Astrocyte (in vitro differentiated cells and primary cell): ENCODE measurements around the gene ZNF480. TPM values are rescaled to one million over a fixed set of nuclear protein-coding genes. Genes with fewer than 3 reads are reported as not detected.

Experiments used
- DNase-seq: peaks from one replicate; pipeline ENCODE4 v3.0.0-alpha.2; 2010; ENCODE audit warnings: low read depth
- FAIRE-seq: peaks from 2 replicates; lab custom pipeline; 2011; peaks lifted over from hg19 to GRCh38; lab: Jason Lieb, UNC
- H2AFZ ChIP-seq: 2 replicates; pipeline ENCODE4 v1.6.0; 2012; ENCODE audit warnings: low read depth, low read length, inconsistent platforms
- H3K27ac ChIP-seq: 2 replicates; pipeline ENCODE4 v1.5.1; 2011; ENCODE audit warnings: low read depth, low read length, inconsistent platforms
- H3K27me3 ChIP-seq: 2 replicates; pipeline ENCODE4 v1.6.0; 2011; ENCODE audit warnings: low read length, inconsistent platforms; ENCODE audit not compliant: insufficient read depth
- H3K36me3 ChIP-seq: 2 replicates; pipeline ENCODE4 v1.5.1; 2011; ENCODE audit warnings: low read length, inconsistent platforms; ENCODE audit not compliant: insufficient read depth
- H3K4me1 ChIP-seq: 2 replicates; pipeline ENCODE4 v1.5.1; 2011; ENCODE audit warnings: low read length, inconsistent platforms; ENCODE audit not compliant: insufficient read depth
- H3K4me2 ChIP-seq: 2 replicates; pipeline ENCODE4 v1.6.0; 2012; ENCODE audit warnings: low read length, inconsistent platforms
- H3K4me3 ChIP-seq: 2 replicates; pipeline ENCODE4 v1.5.1; 2011; ENCODE audit warnings: low read depth, mild to moderate bottlenecking, low read length, inconsistent platforms; ENCODE audit not compliant: insufficient read depth
- H3K79me2 ChIP-seq: 2 replicates; pipeline ENCODE4 v1.6.0; 2012; ENCODE audit warnings: mild to moderate bottlenecking, low read length, inconsistent platforms; ENCODE audit not compliant: insufficient read depth
- H3K9ac ChIP-seq: 2 replicates; pipeline ENCODE4 v1.6.0; 2012; ENCODE audit warnings: mild to moderate bottlenecking, low read length, inconsistent platforms
- H3K9me3 ChIP-seq: 2 replicates; pipeline ENCODE4 v1.5.1; 2012; ENCODE audit warnings: low read depth, mild to moderate bottlenecking, low read length, inconsistent platforms; ENCODE audit not compliant: insufficient read depth
- H4K20me1 ChIP-seq: 2 replicates; pipeline ENCODE4 v1.6.0; 2012; ENCODE audit warnings: low read length, inconsistent platforms; ENCODE audit not compliant: insufficient read depth
- H3K27ac Mint-ChIP-seq: one replicate; pipeline ENCODE4 v1.8.0; 2021; ENCODE audit warnings: mild to moderate bottlenecking, mixed read lengths; ENCODE audit not compliant: unreplicated experiment
- H3K27me3 Mint-ChIP-seq: one replicate; pipeline ENCODE4 v1.8.0; 2021; ENCODE audit warnings: low read depth, mixed read lengths; ENCODE audit not compliant: unreplicated experiment
- H3K36me3 Mint-ChIP-seq: one replicate; pipeline ENCODE4 v1.8.0; 2021; ENCODE audit warnings: low read depth, mixed read lengths; ENCODE audit not compliant: unreplicated experiment
- H3K4me1 Mint-ChIP-seq: one replicate; pipeline ENCODE4 v1.8.0; 2021; ENCODE audit warnings: low read depth, mixed read lengths; ENCODE audit not compliant: unreplicated experiment
- H3K4me3 Mint-ChIP-seq: one replicate; pipeline ENCODE4 v1.8.0; 2021; ENCODE audit warnings: mild to moderate bottlenecking, moderate library complexity, mixed read lengths; ENCODE audit not compliant: unreplicated experiment
- H3K9me3 Mint-ChIP-seq: one replicate; pipeline ENCODE4 v1.8.0; 2021; ENCODE audit warnings: mild to moderate bottlenecking, mixed read lengths; ENCODE audit not compliant: unreplicated experiment
- CTCF ChIP-seq: IDR thresholded peaks from 2 replicates; pipeline ENCODE4 v1.5.1; 2011; ENCODE audit warnings: low read depth, mild to moderate bottlenecking, inconsistent platforms, low read length, moderate library complexity; ENCODE audit not compliant: insufficient read depth
- EZH2 ChIP-seq: IDR thresholded peaks from 2 replicates; pipeline ENCODE4 v1.6.1; 2012; ENCODE audit warnings: mild to moderate bottlenecking, low read length, inconsistent platforms; ENCODE audit not compliant: insufficient read depth
- total RNA-seq: library from RNA; stranded (reverse); gene quantifications from 2 replicates; pipeline ENCODE4 v1.2.1, GENCODE V29; 2021

Gene ZNF480
- total RNA-seq, 1 donor from 2014 or later, result 12.6 TPM

- no peaks in the 10 kb centered on the region for H3K4me1 ChIP-seq
- H3K27ac ChIP-seq, result no peak overlapping the region
- Mint-ChIP-seq H3K27ac (no peak overlapping the region), H3K4me1 (no peaks in the 10 kb centered on the region), H3K4me3 (no peak overlapping the region), H3K9me3 (peaks cover 22% of the 10 kb centered on the region), H3K27me3 (no peaks in the 10 kb centered on the region), H3K36me3 (peaks cover 38% of the 10 kb centered on the region)
- H3K4me2 ChIP-seq, result no peak overlapping the region
- no peak overlapping the region for H3K4me3 ChIP-seq
- peaks cover 4% of the 10 kb centered on the region for H3K9me3 ChIP-seq
- H4K20me1 ChIP-seq, result no peaks in the 10 kb centered on the region
- H3K79me2 ChIP-seq, result no peaks in the 10 kb centered on the region
- no peak overlapping the region for H2AFZ ChIP-seq
- H3K9ac ChIP-seq, result no peak overlapping the region
- no peaks in the 10 kb centered on the region for H3K36me3 ChIP-seq
- DNase-seq (no peak), FAIRE-seq (no peak)
- no peaks in the 10 kb centered on the region for H3K27me3 ChIP-seq
- TF ChIP-seq CTCF (no peak), EZH2 (no peak)
Measured at GRCh38 chr19:52345162-52345561, 48.2 kb downstream of the ZNF480 start.

- no peak overlapping the region for H3K4me2 ChIP-seq
- H2AFZ ChIP-seq, result no peak overlapping the region
- Mint-ChIP-seq H3K4me1 (no peaks in the 10 kb centered on the region), H3K4me3 (no peak overlapping the region), H3K9me3 (peaks cover 38% of the 10 kb centered on the region), H3K27ac (no peak overlapping the region), H3K36me3 (peaks cover 65% of the 10 kb centered on the region), H3K27me3 (no peaks in the 10 kb centered on the region)
- no peak overlapping the region for H3K27ac ChIP-seq
- H3K79me2 ChIP-seq, result no peaks in the 10 kb centered on the region
- H3K9ac ChIP-seq, result no peak overlapping the region
- no peaks in the 10 kb centered on the region for H3K4me1 ChIP-seq
- TF ChIP-seq CTCF (no peak), EZH2 (no peak)
- H3K36me3 ChIP-seq, result peaks cover 2% of the 10 kb centered on the region
- FAIRE-seq, result no peak
- H3K27me3 ChIP-seq, result no peaks in the 10 kb centered on the region
- no peak overlapping the region for H3K4me3 ChIP-seq
- DNase-seq, result no peak
- H3K9me3 ChIP-seq, result peaks cover 15% of the 10 kb centered on the region
- no peaks in the 10 kb centered on the region for H4K20me1 ChIP-seq
Measured at GRCh38 chr19:52351512-52351911, 54.5 kb downstream of the ZNF480 start.

- Histone ChIP-seq H4K20me1 (no peaks in the 10 kb centered on the region), H3K9me3 (peaks cover 37% of the 10 kb centered on the region), H3K9ac (no peak overlapping the region), H3K79me2 (peaks cover 9% of the 10 kb centered on the region), H3K27ac (no peak overlapping the region), H3K36me3 (no peaks in the 10 kb centered on the region), H3K4me3 (no peak overlapping the region), H3K4me2 (no peak overlapping the region), H3K27me3 (no peaks in the 10 kb centered on the region), H2AFZ (no peak overlapping the region), H3K4me1 (no peaks in the 10 kb centered on the region)
- Mint-ChIP-seq H3K27me3 (no peaks in the 10 kb centered on the region), H3K9me3 (peaks cover 67% of the 10 kb centered on the region), H3K27ac (no peak overlapping the region), H3K36me3 (peaks cover 58% of the 10 kb centered on the region), H3K4me3 (no peak overlapping the region), H3K4me1 (no peaks in the 10 kb centered on the region)
- TF ChIP-seq EZH2, result no peak
- FAIRE-seq, result no peak
- DNase-seq, result no peak
Measured at GRCh38 chr19:52366414-52366824, 69.5 kb downstream of the ZNF480 start.
